IPS-15b (cell line): ENCODE measurements around the gene PUS10.

Experiments
- H3K27me3 ChIP-seq: one replicate; pipeline ENCODE4 v1.6.1; 2013; ENCODE audit warnings: low read length; ENCODE audit not compliant: control insufficient read depth, insufficient read depth
- H3K36me3 ChIP-seq: one replicate; pipeline ENCODE4 v1.6.1; 2013; ENCODE audit warnings: low read length; ENCODE audit not compliant: control insufficient read depth, insufficient read depth
- H3K4me1 ChIP-seq: one replicate; pipeline ENCODE4 v1.6.1; 2013; ENCODE audit warnings: mild to moderate bottlenecking, low read length; ENCODE audit not compliant: control insufficient read depth, insufficient read depth
- H3K4me3 ChIP-seq: one replicate; pipeline ENCODE4 v1.5.1; 2013; ENCODE audit warnings: low read depth, low read length
- H3K9ac ChIP-seq: one replicate; pipeline ENCODE4 v1.6.1; 2013; ENCODE audit warnings: low read depth, mild to moderate bottlenecking, low read length
- H3K9me3 ChIP-seq: one replicate; pipeline ENCODE4 v1.6.1; 2013; ENCODE audit warnings: mild to moderate bottlenecking, low read length; ENCODE audit not compliant: control insufficient read depth, insufficient read depth

PUS10 gene

DNA sequence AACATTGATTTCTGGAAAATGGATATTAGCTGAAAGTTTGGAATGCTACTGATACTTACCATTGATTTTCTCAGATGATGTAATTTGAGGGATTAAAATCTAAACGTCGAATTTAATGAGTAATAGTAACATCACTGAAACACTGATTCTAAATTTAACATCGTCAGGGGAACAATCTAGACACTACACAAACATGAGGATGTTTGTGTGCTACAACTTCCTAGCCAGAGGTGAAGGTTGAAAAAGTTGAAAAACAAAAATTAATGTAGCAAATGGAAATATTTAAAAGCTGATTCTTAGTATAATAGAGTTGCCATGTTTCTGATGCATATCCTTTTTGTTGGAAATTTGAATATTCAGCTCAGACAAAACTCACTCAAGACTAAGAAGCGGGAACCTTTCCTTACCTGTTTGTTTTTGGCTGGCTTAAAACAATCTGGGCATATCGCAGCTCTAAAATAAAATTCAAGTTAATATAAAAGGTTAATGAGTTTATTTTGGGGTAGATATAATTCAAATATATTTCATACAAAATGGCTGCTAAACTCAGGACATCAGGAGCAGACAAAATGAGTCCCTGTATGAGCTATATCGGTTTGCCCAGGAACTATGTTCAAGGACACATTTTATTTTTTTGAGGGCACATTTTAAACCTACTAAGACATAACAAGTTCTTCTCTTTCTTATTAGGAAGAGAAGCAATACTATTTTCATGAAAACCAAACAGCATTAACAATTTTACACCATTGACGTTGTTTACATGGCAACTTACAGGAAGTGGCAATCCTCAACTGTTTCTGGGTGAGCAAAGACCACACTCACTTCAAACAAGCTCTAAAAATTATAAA, 53.2 kb downstream of the PUS10 start:
- no peak overlapping the region for H3K4me3 ChIP-seq
- no peaks in the 10 kb centered on the region for H3K27me3 ChIP-seq
- no peaks in the 10 kb centered on the region for H3K4me1 ChIP-seq
- no peaks in the 10 kb centered on the region for H3K9me3 ChIP-seq
- no peak overlapping the region for H3K9ac ChIP-seq
- no peaks in the 10 kb centered on the region for H3K36me3 ChIP-seq

DNA sequence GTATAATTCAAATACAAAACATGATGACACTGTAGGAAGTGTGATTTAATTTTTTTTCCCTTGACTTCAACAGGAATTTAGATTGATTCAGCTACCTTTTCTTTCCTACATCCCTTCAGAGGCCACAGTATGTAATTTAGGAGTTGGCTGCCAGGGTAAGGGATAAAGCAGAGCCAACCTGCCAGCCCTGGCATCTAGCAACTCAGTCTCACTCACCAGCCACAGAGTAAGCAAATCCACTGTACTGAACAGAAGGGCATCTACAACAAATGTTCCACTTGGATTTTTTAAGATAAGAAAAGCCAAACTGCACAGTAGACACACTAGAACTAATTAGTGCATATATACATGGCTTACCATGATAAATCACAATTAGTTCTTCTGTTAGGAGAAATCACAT, 54.9 kb downstream of the PUS10 start:
- no peaks in the 10 kb centered on the region for H3K9me3 ChIP-seq
- no peaks in the 10 kb centered on the region for H3K4me1 ChIP-seq
- no peaks in the 10 kb centered on the region for H3K27me3 ChIP-seq
- H3K9ac ChIP-seq: no peak overlapping the region
- H3K36me3 ChIP-seq: no peaks in the 10 kb centered on the region
- no peak overlapping the region for H3K4me3 ChIP-seq

DNA sequence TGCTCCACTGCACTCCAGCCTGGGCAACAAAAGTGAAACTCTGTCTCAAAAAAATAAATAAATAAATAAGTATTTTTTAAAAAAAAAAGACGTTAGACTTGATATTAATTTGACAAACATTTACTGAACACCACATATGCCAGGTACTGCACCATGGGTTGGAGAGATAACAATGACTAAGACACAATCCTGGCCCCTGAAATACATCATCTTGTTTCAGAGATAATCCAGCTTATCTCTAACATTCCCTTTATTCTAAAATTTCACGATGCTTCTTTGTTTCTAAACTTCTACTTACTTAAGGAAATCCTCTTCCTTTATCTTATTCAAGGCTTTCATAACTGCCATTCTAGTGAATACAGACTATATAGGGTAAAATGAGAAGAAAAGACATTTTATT, 55.5 kb downstream of the PUS10 start:
- Histone ChIP-seq H3K9me3 (no peaks in the 10 kb centered on the region), H3K27me3 (no peaks in the 10 kb centered on the region), H3K9ac (no peak overlapping the region), H3K36me3 (no peaks in the 10 kb centered on the region), H3K4me1 (no peaks in the 10 kb centered on the region), H3K4me3 (no peak overlapping the region)

DNA sequence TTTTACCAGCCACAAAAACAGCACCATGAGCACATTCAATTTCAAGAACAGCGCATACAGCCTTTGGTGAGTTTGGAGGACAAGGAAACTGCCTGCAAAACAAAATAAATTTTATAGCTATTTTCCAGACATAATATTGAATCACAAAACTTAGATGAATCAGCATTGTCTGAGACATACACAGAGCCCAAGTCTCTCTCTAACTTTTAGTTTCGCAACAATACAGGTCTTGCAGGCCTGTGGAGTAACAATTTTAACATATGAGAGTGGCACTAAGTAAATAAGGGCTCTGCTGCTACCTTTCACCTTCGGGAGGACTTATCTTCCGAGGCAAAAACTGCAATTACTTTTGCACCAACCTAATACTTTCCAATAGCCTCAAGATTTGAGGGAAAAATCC, 56.6 kb downstream of the PUS10 start:
- H3K4me3 ChIP-seq: no peak overlapping the region

DNA sequence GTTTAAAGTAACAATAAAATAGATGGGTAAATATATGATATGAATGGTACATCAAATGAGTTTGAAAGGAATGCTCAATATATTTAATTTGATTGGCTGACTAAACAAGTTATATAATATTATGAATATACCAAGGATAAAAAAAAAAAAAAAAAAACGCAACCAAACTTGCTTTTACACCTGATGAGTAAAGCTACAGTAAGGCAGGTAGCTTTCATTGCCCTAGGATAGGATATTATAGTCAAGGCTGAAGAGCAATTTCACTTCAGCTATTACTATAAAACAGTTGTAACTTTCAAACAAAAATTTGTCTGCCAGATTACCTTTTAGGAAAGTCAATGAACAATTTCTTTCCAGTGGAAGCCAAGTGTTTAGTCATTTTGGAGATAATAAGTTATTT, 57.3 kb downstream of the PUS10 start:
- H3K9ac ChIP-seq: no peak overlapping the region
- H3K36me3 ChIP-seq: no peaks in the 10 kb centered on the region
- no peak overlapping the region for H3K4me3 ChIP-seq
- H3K4me1 ChIP-seq: no peaks in the 10 kb centered on the region
- no peaks in the 10 kb centered on the region for H3K9me3 ChIP-seq
- no peaks in the 10 kb centered on the region for H3K27me3 ChIP-seq

More for the DNA sequence above, 56.6 kb downstream of the PUS10 start:
- Histone ChIP-seq H3K36me3 (no peaks in the 10 kb centered on the region), H3K27me3 (no peaks in the 10 kb centered on the region), H3K9me3 (no peaks in the 10 kb centered on the region), H3K9ac (no peak overlapping the region), H3K4me1 (no peaks in the 10 kb centered on the region)

DNA sequence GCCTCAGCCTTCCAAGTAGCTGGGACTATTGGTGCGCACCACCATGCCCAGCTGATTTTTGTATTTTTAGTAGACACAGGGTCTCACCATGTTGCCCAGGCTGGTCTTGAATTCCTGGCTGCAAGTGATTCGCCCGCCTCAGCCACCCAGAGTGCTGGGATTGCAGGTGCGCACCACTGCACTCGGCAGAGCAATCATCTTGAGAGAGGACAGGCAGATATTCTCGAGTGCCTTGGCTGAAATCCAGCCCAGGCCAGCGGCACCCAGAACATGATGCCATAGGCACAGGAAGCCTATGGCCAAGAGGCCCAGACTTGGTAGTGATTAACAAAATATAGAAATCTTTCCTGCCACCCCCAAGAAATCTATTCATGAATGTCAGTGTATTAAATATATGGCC, 58.6 kb downstream of the PUS10 start:
- H3K4me1 ChIP-seq: no peaks in the 10 kb centered on the region
- no peaks in the 10 kb centered on the region for H3K36me3 ChIP-seq
- H3K9ac ChIP-seq: no peak overlapping the region
- no peak overlapping the region for H3K4me3 ChIP-seq
- H3K9me3 ChIP-seq: no peaks in the 10 kb centered on the region
- H3K27me3 ChIP-seq: no peaks in the 10 kb centered on the region

DNA sequence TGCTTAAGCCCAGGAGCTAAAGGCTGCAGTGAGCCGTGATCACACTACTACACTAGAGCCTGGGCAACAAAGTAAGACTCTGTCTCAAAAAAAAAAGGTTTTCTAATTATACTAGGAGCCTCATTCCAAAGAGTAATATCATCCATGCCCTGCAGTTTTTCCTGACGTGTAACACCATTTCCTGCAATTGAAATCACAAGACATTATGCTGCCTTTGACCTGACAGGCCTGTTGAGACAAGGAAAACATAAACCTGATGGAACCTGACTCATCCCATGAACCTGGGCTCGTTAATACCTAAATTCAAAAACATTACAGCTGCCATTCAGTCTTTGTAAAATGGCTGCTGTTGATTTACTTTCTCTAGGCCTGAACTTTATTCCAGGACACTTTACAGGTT, 59.3 kb downstream of the PUS10 start:
- H3K4me1 ChIP-seq: no peaks in the 10 kb centered on the region
- no peak overlapping the region for H3K9ac ChIP-seq
- no peak overlapping the region for H3K4me3 ChIP-seq
- no peaks in the 10 kb centered on the region for H3K27me3 ChIP-seq
- no peaks in the 10 kb centered on the region for H3K9me3 ChIP-seq
- no peaks in the 10 kb centered on the region for H3K36me3 ChIP-seq

DNA sequence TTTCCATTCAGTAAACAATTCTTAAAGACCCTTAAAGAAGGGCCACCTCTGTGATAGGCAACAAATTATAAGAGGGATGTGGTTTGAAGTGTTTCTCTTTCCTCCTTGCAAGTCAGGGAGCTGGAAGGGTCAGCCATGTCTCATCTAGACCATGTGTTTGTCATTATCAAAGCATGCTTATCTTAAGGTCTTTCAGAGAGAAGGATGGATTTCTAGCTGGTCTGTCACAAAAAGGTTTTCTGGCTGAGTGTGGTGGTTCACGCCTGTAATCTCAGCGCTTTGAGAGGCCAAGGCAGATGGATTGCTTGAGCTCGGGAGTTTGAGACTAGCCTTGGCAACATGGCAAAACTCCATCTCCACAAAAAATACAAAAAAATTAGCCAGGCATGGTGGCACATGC, 59.7 kb downstream of the PUS10 start:
- Histone ChIP-seq H3K9me3 (no peaks in the 10 kb centered on the region), H3K4me3 (no peak overlapping the region), H3K4me1 (no peaks in the 10 kb centered on the region), H3K36me3 (no peaks in the 10 kb centered on the region), H3K27me3 (no peaks in the 10 kb centered on the region), H3K9ac (no peak overlapping the region)

DNA sequence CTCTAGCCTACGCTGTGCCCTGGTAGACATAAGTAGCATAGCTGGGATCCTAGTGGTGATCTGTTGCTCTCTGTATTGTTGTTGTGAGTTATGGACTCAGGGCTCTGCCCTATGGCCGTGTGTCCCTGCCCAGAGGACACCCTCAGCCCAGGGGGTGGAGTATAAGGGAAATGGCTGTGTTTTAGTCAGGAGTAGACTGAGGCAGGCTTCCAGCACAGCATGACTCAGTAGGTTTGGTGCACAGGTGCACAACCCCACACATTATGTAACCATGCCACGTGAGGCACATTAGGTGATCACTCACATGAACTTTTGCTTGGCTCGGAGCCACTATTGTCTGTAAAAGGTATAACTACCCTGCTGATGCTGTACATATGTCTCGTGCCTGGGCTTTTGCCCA, 60.4 kb downstream of the PUS10 start:
- H3K36me3 ChIP-seq: no peaks in the 10 kb centered on the region
- H3K9me3 ChIP-seq: no peaks in the 10 kb centered on the region
- H3K27me3 ChIP-seq: no peaks in the 10 kb centered on the region
- no peak overlapping the region for H3K4me3 ChIP-seq
- H3K4me1 ChIP-seq: no peaks in the 10 kb centered on the region
- no peak overlapping the region for H3K9ac ChIP-seq

DNA sequence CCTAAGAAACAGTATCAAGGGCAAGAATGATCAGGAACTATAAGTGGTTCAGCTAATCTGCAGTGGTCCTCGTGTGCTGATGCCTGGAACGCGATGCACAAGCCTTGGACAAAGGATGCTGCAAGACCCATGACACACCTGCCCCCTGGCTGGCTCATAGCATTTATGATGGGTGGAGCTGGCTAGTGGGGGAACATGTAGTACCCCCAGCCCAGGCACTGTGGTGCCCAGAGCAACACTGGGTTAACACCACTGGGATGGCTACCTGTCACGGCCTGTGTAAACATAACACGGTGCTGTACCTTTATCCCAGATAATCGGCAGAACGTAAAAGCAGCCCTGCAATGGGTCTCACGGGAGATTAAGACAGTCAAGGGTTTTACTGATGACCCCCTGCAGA, 60.8 kb downstream of the PUS10 start:
- H3K4me3 ChIP-seq: no peak overlapping the region
- no peaks in the 10 kb centered on the region for H3K36me3 ChIP-seq
- no peak overlapping the region for H3K9ac ChIP-seq
- H3K4me1 ChIP-seq: no peaks in the 10 kb centered on the region
- H3K9me3 ChIP-seq: no peaks in the 10 kb centered on the region
- no peaks in the 10 kb centered on the region for H3K27me3 ChIP-seq

DNA sequence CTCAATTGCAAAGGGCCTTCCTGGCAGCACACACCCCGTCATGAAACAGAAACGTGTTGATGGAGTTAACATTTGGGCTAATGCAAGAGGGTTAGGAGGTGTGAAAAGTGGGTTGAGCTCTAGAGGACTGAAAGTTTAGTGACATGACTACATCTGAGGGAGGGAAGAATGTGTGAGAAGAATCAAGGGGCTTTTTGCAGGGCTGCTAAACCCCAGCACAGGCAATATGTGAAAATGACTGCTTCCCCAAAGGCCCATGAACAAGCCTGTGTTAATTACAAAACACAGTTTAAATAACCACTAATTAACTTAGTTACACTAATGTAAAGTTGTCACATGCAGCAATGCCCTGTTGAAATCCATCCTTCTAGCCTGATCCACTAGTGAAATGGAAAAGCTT, 63.9 kb downstream of the PUS10 start:
- no peaks in the 10 kb centered on the region for H3K36me3 ChIP-seq
- H3K27me3 ChIP-seq: no peaks in the 10 kb centered on the region
- H3K9ac ChIP-seq: no peak overlapping the region
- no peaks in the 10 kb centered on the region for H3K9me3 ChIP-seq
- no peak overlapping the region for H3K4me3 ChIP-seq
- no peaks in the 10 kb centered on the region for H3K4me1 ChIP-seq

DNA sequence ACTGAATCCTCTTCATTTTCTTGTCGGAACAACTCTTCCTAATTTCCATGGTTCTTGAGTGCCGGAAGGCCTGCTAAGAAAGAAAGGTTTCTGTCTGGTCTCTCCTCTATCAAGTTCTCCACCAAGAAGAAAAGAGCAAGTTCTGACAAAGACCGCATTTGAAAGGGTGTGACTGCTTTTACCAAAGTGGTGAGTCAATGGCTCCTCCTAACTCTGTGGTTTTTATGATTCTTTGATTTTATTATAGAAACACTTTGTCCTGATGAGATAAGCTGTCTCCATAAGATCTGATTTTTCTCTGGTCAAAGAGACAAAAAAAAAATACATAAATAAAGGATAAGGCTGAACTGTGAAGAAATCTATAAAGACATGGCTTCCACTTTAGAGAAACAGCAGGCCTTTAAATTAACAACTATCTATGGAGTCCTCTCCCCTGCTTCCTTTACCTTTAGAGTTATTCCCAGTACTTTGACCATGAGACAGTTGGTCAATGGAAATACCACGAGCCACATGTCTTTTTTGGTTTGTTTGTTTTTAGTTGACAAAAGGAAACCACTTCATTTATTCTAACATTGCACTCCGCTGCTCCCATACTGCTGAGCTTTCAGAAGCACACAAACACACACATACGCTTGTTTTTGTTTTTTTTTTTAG, 69.0 kb downstream of the PUS10 start:
- no peaks in the 10 kb centered on the region for H3K27me3 ChIP-seq
- H3K4me1 ChIP-seq: no peaks in the 10 kb centered on the region
- H3K4me3 ChIP-seq: no peak overlapping the region
- H3K36me3 ChIP-seq: no peaks in the 10 kb centered on the region
- no peak overlapping the region for H3K9ac ChIP-seq
- H3K9me3 ChIP-seq: no peaks in the 10 kb centered on the region
